ENCODE results near the gene COG5. TPM values are rescaled to one million over a fixed set of nuclear protein-coding genes. Genes with fewer than 3 reads are reported as not detected.

COG5 gene
- total and polyA plus RNA-seq, 2 of the 8 experiments (the other 6 are each of a cell fraction or from before 2014, with no cell fraction given), result 10.5 to 28.1 TPM

DNA sequence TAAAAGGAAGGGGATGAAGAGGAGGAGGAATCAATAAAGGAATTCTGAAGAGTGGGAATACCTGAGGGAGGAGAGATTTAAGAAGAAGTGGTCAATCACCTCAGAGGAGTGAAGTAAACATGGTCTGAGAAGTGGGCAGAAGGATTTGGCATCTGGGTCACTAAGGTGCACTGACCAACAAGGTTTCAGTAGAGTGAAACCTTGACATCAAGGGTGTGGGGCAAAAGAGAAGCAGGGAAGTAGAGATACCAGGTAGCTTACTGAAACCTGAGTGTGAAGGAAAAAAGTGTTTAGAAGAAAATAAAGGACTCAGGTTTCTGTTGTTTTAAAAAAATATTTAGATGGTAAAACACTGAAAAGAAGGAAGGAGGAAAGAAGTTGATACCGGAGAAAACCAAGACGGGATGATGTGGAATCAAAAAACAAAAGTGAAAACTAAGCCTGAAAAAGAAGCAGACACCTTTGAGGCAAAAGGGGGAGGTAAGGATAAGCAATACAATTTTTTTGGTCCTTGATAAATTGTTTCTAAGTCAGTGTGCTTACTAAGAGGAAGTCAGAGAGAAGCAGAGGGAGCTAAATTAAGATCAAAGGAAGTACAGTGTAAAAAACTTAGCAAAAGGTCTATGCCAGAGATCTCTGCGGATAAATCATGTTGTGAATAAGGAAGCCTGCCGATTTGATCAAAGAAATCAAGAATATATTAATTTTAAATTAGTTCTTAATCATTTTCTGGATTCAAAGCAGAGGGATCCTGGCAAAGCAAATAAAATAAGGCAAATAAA, 231.0 kb downstream of the COG5 start:
- H2BK20ac ChIP-seq (ENCODE audit: low read length), result no peak overlapping the region
- ChIA-PET CTCF (ENCODE audit: partially characterized antibody) (no interaction called here), POLR2A (ENCODE audit: partially characterized antibody) (no interaction called here)
- H3K4ac ChIP-seq (replicated peaks; ENCODE audit: insufficient read length, low read depth, low read length), result no peak overlapping the region
- 94% methylated on average over 4 of the region's 4 CpGs; no CpG with 5 or more reads in 1 of the 2 experiments for WGBS, 2 experiments (ENCODE audit: extremely low coverage in 1 of 2, insufficient coverage in 1 of 2, insufficient read length in 1 of 2, insufficient replicate concordance in 2 of 2, low coverage in 1 of 2, low lambda C conversion rate in 2 of 2, missing lambda C conversion rate in 1 of 2)
- no peaks in the 10 kb centered on the region for H3K4me1 ChIP-seq (replicated peaks in 1 of 4; ENCODE audit: control insufficient read depth in 3 of 4, insufficient read depth in 4 of 4, low read length in 3 of 4)
- no peak overlapping the region for H2AK5ac ChIP-seq (ENCODE audit: low read depth, low read length)
- no peak overlapping the region for H3K4me3 ChIP-seq (ENCODE audit: extremely low read depth in 1 of 4, insufficient read depth in 2 of 4, low read depth in 3 of 4, low read length in 4 of 4)
- H4K91ac ChIP-seq (replicated peaks; ENCODE audit: insufficient read length, low read length), result no peak overlapping the region
- H3K9me3 ChIP-seq (ENCODE audit: insufficient read depth in 2 of 2, low read depth in 1 of 2, low read length in 1 of 2), result no peaks in the 10 kb centered on the region
- H3K27ac ChIP-seq (ENCODE audit: low read depth, low read length), result no peak overlapping the region
- no peaks in the 10 kb centered on the region for H4K20me1 ChIP-seq (replicated peaks in 1 of 2; ENCODE audit: control insufficient read depth in 1 of 2, insufficient read depth in 2 of 2, low read length in 2 of 2)
- H3K56ac ChIP-seq (replicated peaks; ENCODE audit: insufficient read length, low read depth, low read length), result no peak overlapping the region
- H2BK12ac ChIP-seq (ENCODE audit: low read depth, low read length), result no peak overlapping the region
- no peaks in the 10 kb centered on the region for H3K27me3 ChIP-seq (replicated peaks in 1 of 4; ENCODE audit: control insufficient read depth in 3 of 4, extremely low read depth in 1 of 4, insufficient read depth in 3 of 4, low read length in 3 of 4)
- no peaks in the 10 kb centered on the region for H3K36me3 ChIP-seq (ENCODE audit: control insufficient read depth in 2 of 4, insufficient read depth in 4 of 4, low read length in 3 of 4)
- H4K8ac ChIP-seq (ENCODE audit: extremely low read depth, insufficient read depth, low read length), result no peak overlapping the region
- no peak overlapping the region for H3K9ac ChIP-seq (replicated peaks in 1 of 4; ENCODE audit: extremely low read depth in 1 of 4, low read depth in 3 of 4, low read length in 3 of 4)
- H2AFZ ChIP-seq (ENCODE audit: low read length), result no peak overlapping the region
- H2BK15ac ChIP-seq (ENCODE audit: low read length), result no peak overlapping the region
- H3K79me1 ChIP-seq (ENCODE audit: low read depth, low read length), result no peaks in the 10 kb centered on the region
- no peak overlapping the region for H3K4me2 ChIP-seq (ENCODE audit: insufficient read depth in 1 of 2, low read depth in 2 of 2, low read length in 2 of 2)
- DNase-seq (ENCODE audit: low read depth in 1 of 2, low spot score in 2 of 2) (no peak), FAIRE-seq (no peak)
- no peak overlapping the region for H2BK5ac ChIP-seq (ENCODE audit: low read depth, low read length)
- no peak overlapping the region for H3K23ac ChIP-seq (ENCODE audit: insufficient read length)
- H3K18ac ChIP-seq (ENCODE audit: extremely low read depth, low read length), result no peak overlapping the region
- no peak overlapping the region for H3K14ac ChIP-seq (ENCODE audit: insufficient read length)
- H4K5ac ChIP-seq (ENCODE audit: insufficient read length, low read depth, low read length), result no peak overlapping the region
- H3K23me2 ChIP-seq (ENCODE audit: low read depth, low read length), result no peaks in the 10 kb centered on the region
- H2BK120ac ChIP-seq (replicated peaks; ENCODE audit: low read depth, low read length), result no peak overlapping the region
- H3K79me2 ChIP-seq (ENCODE audit: control insufficient read depth in 1 of 2, insufficient read depth in 2 of 2, low read length in 2 of 2), result no peaks in the 10 kb centered on the region; a peak in 1 of 4 replicates
- TF ChIP-seq CHD2 (IDR thresholded peaks at IDR 0.05; ENCODE audit: low read length), result no peak
- no peak for TF ChIP-seq HDAC6 (IDR thresholded peaks at IDR 0.05; ENCODE audit: low read depth, low read length)
- TF ChIP-seq CHD1 (IDR thresholded peaks at IDR 0.05; ENCODE audit: low read depth, low read length), result no peak
- TF ChIP-seq, protein P1, sequence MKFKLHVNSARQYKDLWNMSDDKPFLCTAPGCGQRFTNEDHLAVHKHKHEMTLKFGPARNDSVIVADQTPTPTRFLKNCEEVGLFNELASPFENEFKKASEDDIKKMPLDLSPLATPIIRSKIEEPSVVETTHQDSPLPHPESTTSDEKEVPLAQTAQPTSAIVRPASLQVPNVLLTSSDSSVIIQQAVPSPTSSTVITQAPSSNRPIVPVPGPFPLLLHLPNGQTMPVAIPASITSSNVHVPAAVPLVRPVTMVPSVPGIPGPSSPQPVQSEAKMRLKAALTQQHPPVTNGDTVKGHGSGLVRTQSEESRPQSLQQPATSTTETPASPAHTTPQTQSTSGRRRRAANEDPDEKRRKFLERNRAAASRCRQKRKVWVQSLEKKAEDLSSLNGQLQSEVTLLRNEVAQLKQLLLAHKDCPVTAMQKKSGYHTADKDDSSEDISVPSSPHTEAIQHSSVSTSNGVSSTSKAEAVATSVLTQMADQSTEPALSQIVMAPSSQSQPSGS (IDR thresholded peaks at IDR 0.05; ENCODE audit: low read length), result no peak
- TF ChIP-seq CBX8 (IDR thresholded peaks at IDR 0.05; ENCODE audit: borderline replicate concordance, low read depth, low read length), result no peak
